Nephron progenitor cell (in vitro differentiated cells): ENCODE measurements around the gene MACF1.
A peak's percentile ranks its signal among the peaks of the same experiment; 100 is the strongest.
"Not testable (repeated sequence)": the region's sequence is repeated elsewhere in the genome, so short reads cannot be mapped to it uniquely, and the experiment has no call there.

ENCODE experiments used
- DNase-seq: peaks from one replicate; pipeline ENCODE4 v3.0.0; 2021
- H3K27ac Mint-ChIP-seq: 2 replicates; pipeline ENCODE4 v1.8.0; 2021; ENCODE audit warnings: mild to moderate bottlenecking, moderate library complexity, mixed read lengths
- H3K27me3 Mint-ChIP-seq: 2 replicates; pipeline ENCODE4 v1.8.0; 2021; ENCODE audit warnings: mild to moderate bottlenecking, low read depth, mixed read lengths; ENCODE audit not compliant: poor library complexity
- H3K36me3 Mint-ChIP-seq: 2 replicates; pipeline ENCODE4 v1.8.0; 2021; ENCODE audit warnings: low read depth, mixed read lengths
- H3K4me1 Mint-ChIP-seq: 2 replicates; pipeline ENCODE4 v1.8.0; 2021; ENCODE audit warnings: mixed read lengths
- H3K4me3 Mint-ChIP-seq: 2 replicates; pipeline ENCODE4 v1.8.0; 2021; ENCODE audit warnings: mild to moderate bottlenecking, moderate library complexity, mixed read lengths
- H3K9me3 Mint-ChIP-seq: 2 replicates; pipeline ENCODE4 v1.8.0; 2021; ENCODE audit warnings: mild to moderate bottlenecking, moderate library complexity, mixed read lengths
- TF ChIP-seq, protein P1 (sequence below): fragments of 200-600 bp; sonication (generic); IDR thresholded peaks from 2 replicates; pipeline ENCODE4 v1.5.0; 2021; ENCODE audit warnings: antibody characterized with exemption

MACF1 gene

DNA sequence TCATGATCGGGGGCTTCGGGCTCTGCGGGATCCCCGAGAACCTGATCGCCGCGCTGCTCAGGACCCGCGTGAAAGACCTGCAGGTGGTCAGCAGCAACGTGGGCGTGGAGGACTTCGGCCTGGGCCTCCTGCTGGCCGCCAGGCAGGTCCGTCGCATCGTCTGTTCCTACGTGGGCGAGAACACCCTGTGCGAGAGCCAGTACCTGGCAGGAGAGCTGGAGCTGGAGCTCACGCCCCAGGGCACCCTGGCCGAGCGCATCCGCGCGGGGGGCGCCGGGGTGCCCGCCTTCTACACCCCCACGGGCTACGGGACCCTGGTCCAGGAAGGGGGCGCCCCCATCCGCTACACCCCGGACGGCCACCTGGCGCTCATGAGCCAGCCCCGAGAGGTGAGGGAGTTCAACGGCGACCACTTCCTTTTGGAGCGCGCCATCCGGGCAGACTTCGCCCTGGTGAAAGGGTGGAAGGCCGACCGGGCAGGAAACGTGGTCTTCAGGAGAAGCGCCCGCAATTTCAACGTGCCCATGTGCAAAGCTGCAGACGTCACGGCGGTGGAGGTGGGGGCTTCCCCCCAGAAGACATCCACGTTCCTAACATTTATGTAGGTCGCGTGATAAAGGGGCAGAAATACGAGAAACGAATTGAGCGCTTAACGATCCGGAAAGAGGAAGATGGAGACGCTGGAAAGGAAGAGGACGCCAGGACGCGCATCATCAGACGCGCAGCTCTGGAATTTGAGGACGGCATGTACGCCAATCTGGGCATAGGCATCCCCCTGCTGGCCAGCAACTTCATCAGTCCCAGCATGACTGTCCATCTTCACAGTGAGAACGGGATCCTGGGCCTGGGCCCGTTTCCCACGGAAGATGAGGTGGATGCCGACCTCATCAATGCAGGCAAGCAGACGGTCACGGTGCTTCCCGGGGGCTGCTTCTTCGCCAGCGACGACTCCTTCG is 310.9 kb downstream of the MACF1 start:
- Mint-ChIP-seq H3K4me3 (peak overlapping the region; percentile 72), H3K27me3 (peaks cover 20% of the 10 kb centered on the region), H3K4me1 (peaks cover 10% of the 10 kb centered on the region)
- H3K36me3 Mint-ChIP-seq, H3K27ac Mint-ChIP-seq, H3K9me3 Mint-ChIP-seq, DNase-seq: not testable (repeated sequence)

DNA sequence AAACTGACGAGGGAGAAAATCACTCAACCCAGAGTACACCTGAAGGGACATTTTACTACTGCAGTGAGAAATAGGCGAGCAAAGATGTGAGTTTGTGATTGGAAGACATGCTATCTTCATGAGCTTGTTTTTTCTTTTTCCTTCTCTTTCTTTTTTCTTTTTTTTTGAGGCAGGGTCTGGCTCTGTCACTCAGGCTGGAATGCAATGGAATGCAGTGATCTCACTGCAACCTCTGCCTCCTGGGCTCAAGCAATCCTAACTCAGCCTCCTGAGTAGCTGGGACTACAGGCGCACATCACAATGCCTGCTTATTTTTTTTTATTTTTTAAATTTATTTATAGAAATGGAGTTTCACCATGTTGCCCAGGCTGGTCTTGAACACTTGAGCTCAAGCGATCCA is 312.3 kb downstream of the MACF1 start:
- not testable (repeated sequence) for H3K27ac Mint-ChIP-seq, H3K36me3 Mint-ChIP-seq, DNase-seq, H3K9me3 Mint-ChIP-seq
- H3K27me3 Mint-ChIP-seq = peaks cover 20% of the 10 kb centered on the region
- H3K4me3 Mint-ChIP-seq = peak overlapping the region; percentile 44
- H3K4me1 Mint-ChIP-seq = peaks cover 10% of the 10 kb centered on the region

- not testable (repeated sequence) for H3K36me3 Mint-ChIP-seq, DNase-seq, H3K9me3 Mint-ChIP-seq, H3K4me3 Mint-ChIP-seq, H3K27ac Mint-ChIP-seq
- peaks cover 20% of the 10 kb centered on the region for H3K27me3 Mint-ChIP-seq
- peaks cover 14% of the 10 kb centered on the region for H3K4me1 Mint-ChIP-seq
Observed at GRCh38 chr1:39517936-39518335, 313.4 kb downstream of the MACF1 start.

GRCh38 chr1:39519376-39519775 is 314.9 kb downstream of the MACF1 start:
- H3K27me3 Mint-ChIP-seq = peaks cover 16% of the 10 kb centered on the region
- peaks cover 21% of the 10 kb centered on the region for H3K4me1 Mint-ChIP-seq
- not testable (repeated sequence) for H3K36me3 Mint-ChIP-seq, H3K9me3 Mint-ChIP-seq, H3K4me3 Mint-ChIP-seq, DNase-seq
- H3K27ac Mint-ChIP-seq = peak overlapping the region; percentile 49

DNA sequence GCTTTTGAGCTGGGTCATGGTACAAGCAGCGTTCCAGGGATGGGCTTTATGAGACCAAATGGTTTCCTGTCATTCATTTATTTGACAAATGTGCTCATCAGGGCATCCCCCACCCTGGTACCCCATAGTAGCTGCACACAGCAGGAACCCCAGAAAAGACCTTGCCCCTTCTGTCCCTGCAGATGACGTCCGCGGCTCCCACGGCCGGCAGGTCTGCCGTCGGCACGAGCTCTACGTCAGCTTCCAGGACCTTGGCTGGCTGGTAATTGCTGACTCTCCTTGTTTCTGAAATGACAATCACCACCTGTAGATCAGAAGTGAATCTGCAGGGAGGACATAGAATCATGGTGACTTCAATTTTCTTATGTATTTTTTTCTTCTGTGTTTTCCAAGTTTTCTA is 317.7 kb downstream of the MACF1 start:
- H3K4me3 Mint-ChIP-seq, H3K9me3 Mint-ChIP-seq, DNase-seq, H3K27ac Mint-ChIP-seq, H3K27me3 Mint-ChIP-seq, H3K36me3 Mint-ChIP-seq: not testable (repeated sequence)
- peaks cover 16% of the 10 kb centered on the region for H3K4me1 Mint-ChIP-seq

GRCh38 chr1:39522661-39523567 is 318.4 kb downstream of the MACF1 start:
- Mint-ChIP-seq H3K9me3 (no peaks in the 10 kb centered on the region), H3K4me1 (peaks cover 18% of the 10 kb centered on the region), H3K36me3 (peaks cover 8% of the 10 kb centered on the region), H3K27ac (no peak overlapping the region), H3K27me3 (peaks cover 7% of the 10 kb centered on the region), H3K4me3 (no peak overlapping the region)
- DNase-seq = no peak
- TF ChIP-seq, protein P1, sequence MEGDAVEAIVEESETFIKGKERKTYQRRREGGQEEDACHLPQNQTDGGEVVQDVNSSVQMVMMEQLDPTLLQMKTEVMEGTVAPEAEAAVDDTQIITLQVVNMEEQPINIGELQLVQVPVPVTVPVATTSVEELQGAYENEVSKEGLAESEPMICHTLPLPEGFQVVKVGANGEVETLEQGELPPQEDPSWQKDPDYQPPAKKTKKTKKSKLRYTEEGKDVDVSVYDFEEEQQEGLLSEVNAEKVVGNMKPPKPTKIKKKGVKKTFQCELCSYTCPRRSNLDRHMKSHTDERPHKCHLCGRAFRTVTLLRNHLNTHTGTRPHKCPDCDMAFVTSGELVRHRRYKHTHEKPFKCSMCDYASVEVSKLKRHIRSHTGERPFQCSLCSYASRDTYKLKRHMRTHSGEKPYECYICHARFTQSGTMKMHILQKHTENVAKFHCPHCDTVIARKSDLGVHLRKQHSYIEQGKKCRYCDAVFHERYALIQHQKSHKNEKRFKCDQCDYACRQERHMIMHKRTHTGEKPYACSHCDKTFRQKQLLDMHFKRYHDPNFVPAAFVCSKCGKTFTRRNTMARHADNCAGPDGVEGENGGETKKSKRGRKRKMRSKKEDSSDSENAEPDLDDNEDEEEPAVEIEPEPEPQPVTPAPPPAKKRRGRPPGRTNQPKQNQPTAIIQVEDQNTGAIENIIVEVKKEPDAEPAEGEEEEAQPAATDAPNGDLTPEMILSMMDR = no peak

GRCh38 chr1:39524171-39524570 is 319.7 kb downstream of the MACF1 start:
- H3K27me3 Mint-ChIP-seq = peaks cover 5% of the 10 kb centered on the region
- H3K36me3 Mint-ChIP-seq = peaks cover 8% of the 10 kb centered on the region
- H3K27ac Mint-ChIP-seq = no peak overlapping the region
- H3K4me1 Mint-ChIP-seq = peaks cover 20% of the 10 kb centered on the region
- DNase-seq = no peak
- no peak overlapping the region for H3K4me3 Mint-ChIP-seq
- H3K9me3 Mint-ChIP-seq = no peaks in the 10 kb centered on the region
- TF ChIP-seq, protein P1 = no peak

GRCh38 chr1:39524591-39525365 is 320.3 kb downstream of the MACF1 start:
- H3K4me3 Mint-ChIP-seq = no peak overlapping the region
- peaks cover 3% of the 10 kb centered on the region for H3K27me3 Mint-ChIP-seq
- no peaks in the 10 kb centered on the region for H3K9me3 Mint-ChIP-seq
- peaks cover 16% of the 10 kb centered on the region for H3K4me1 Mint-ChIP-seq
- no peak overlapping the region for H3K27ac Mint-ChIP-seq
- no peak for DNase-seq
- TF ChIP-seq, protein P1 = no peak
- peaks cover 12% of the 10 kb centered on the region for H3K36me3 Mint-ChIP-seq
